Endothelial cell of umbilical vein (primary cell): ENCODE results near the gene ABHD10. TPM values are rescaled to one million over a fixed set of nuclear protein-coding genes. Genes with fewer than 3 reads are reported as not detected.

ENCODE experiments used
- BruUV-seq: library from RNA; stranded (reverse); fragments of 400-500 nt; replicated peaks from 2 replicates; lab custom pipeline; 2021; lab: Mats Ljungman, UMichigan
- CTCF ChIA-PET: fragments of 300-600, 350-600 bp; sonication (Branson Sonifier 250); formaldehyde crosslinking; loops from one replicate; lab custom pipeline; 2021; ENCODE audit warnings: antibody characterized with exemption, inconsistent platforms; lab: Charles Lee
- POLR2A ChIA-PET: fragments of 300-600, 350-600 bp; sonication (Branson Sonifier 250); formaldehyde crosslinking; loops from one replicate; lab custom pipeline; 2021; ENCODE audit warnings: antibody characterized with exemption, inconsistent platforms; lab: Charles Lee
- DNase-seq: peaks from one replicate; pipeline ENCODE4 v3.0.0-alpha.2; 2011; ENCODE audit warnings: low read depth, low spot score
- FAIRE-seq: peaks from 2 replicates; lab custom pipeline; 2011; peaks lifted over from hg19 to GRCh38; lab: Jason Lieb, UNC
- H2AFZ ChIP-seq: 2 replicates; pipeline ENCODE4 v1.6.0; 2012; ENCODE audit warnings: low read depth, low read length, control low read depth, inconsistent platforms
- H3K27ac ChIP-seq: 2 replicates; pipeline ENCODE4 v1.5.1; 2011; ENCODE audit warnings: low read depth, mild to moderate bottlenecking, control low read depth, low read length, moderate library complexity; ENCODE audit not compliant: insufficient read depth
- H3K27me3 ChIP-seq, 2 experiments: 2 replicates each; pipeline versions ENCODE4 v1.6.0 to v1.6.1; 2011; ENCODE audit warnings: low read length in 2 of 2, mixed read lengths in 1 of 2; ENCODE audit not compliant: control insufficient read depth in 2 of 2, insufficient read depth in 2 of 2
- H3K36me3 ChIP-seq, 2 experiments: 2 replicates in 1 of 2; 3 replicates in 1 of 2; pipeline ENCODE4 v1.5.1; 2011; ENCODE audit warnings: low read length in 2 of 2, mild to moderate bottlenecking in 1 of 2, moderate library complexity in 1 of 2; ENCODE audit not compliant: control insufficient read depth in 2 of 2, insufficient read depth in 2 of 2; ENCODE audit errors: extremely low read depth in 1 of 2
- H3K4me1 ChIP-seq: 3 replicates; pipeline ENCODE4 v1.5.1; 2011; ENCODE audit warnings: mild to moderate bottlenecking, low read length; ENCODE audit not compliant: control insufficient read depth, insufficient read depth; ENCODE audit errors: extremely low read depth
- H3K4me2 ChIP-seq: 2 replicates; pipeline ENCODE4 v1.6.1; 2011; ENCODE audit warnings: low read length, control low read depth, mixed read lengths; ENCODE audit not compliant: insufficient read depth
- H3K4me3 ChIP-seq, 3 experiments: fragments of 200-600 bp in 1 of 3; sonication (generic), shearing (Covaris generic) in 1 of 3; replicated peaks in 1 of 3; 2 replicates each; pipeline ENCODE4 v1.5.1; 2011 to 2016; ENCODE audit warnings: control low read depth in 3 of 3, low read length in 3 of 3, mild to moderate bottlenecking in 2 of 3, inconsistent platforms in 1 of 3, low read depth in 1 of 3, moderate library complexity in 1 of 3; ENCODE audit not compliant: insufficient read depth in 1 of 3
- H3K79me2 ChIP-seq: 2 replicates; pipeline ENCODE4 v1.6.0; 2012; ENCODE audit warnings: low read length, inconsistent platforms; ENCODE audit not compliant: control insufficient read depth, insufficient read depth
- H3K9ac ChIP-seq: replicated peaks from 2 replicates; pipeline ENCODE3; 2011; ENCODE audit warnings: low read length, control low read depth; ENCODE audit not compliant: insufficient read depth; ENCODE audit errors: extremely low read depth
- H3K9me1 ChIP-seq: replicated peaks from 3 replicates; pipeline ENCODE4 v1.6.0; 2011; ENCODE audit warnings: mild to moderate bottlenecking, low read length; ENCODE audit not compliant: control insufficient read depth, insufficient read depth; ENCODE audit errors: extremely low read depth
- H3K9me3 ChIP-seq: replicated peaks from 2 replicates; pipeline ENCODE4 v1.5.1; 2012; ENCODE audit warnings: low read length, inconsistent platforms; ENCODE audit not compliant: control insufficient read depth, insufficient read depth
- H4K20me1 ChIP-seq: replicated peaks from 2 replicates; pipeline ENCODE3; 2011; ENCODE audit warnings: mild to moderate bottlenecking, low read length; ENCODE audit not compliant: control insufficient read depth, insufficient read depth; ENCODE audit errors: extremely low read depth
- EZH2 ChIP-seq: IDR thresholded peaks from 2 replicates; pipeline ENCODE4 v1.6.1; 2012; ENCODE audit warnings: borderline replicate concordance, low read depth, mild to moderate bottlenecking, moderate library complexity, low read length, inconsistent platforms; ENCODE audit not compliant: severe bottlenecking
- FOS ChIP-seq: IDR thresholded peaks from 2 replicates; pipeline ENCODE4 v1.6.1; 2011; ENCODE audit warnings: mild to moderate bottlenecking, low read length, moderate library complexity, borderline replicate concordance; ENCODE audit not compliant: insufficient read depth
- GATA2 ChIP-seq: IDR thresholded peaks from 2 replicates; pipeline ENCODE4 v1.7.0; 2011; ENCODE audit warnings: low read depth, mild to moderate bottlenecking, moderate library complexity, mixed read lengths, low read length; ENCODE audit not compliant: insufficient read length, insufficient read depth
- JUN ChIP-seq: IDR thresholded peaks from 2 replicates; pipeline ENCODE4 v1.6.1; 2011; ENCODE audit warnings: borderline replicate concordance, low read depth; ENCODE audit not compliant: insufficient read length, insufficient read depth
- MAX ChIP-seq: IDR thresholded peaks from 2 replicates; pipeline ENCODE4 v1.6.1; 2011; ENCODE audit not compliant: insufficient read depth, insufficient read length
- MYC ChIP-seq: IDR thresholded peaks from one replicate; pipeline ENCODE4 v1.6.1; 2011; ENCODE audit warnings: mild to moderate bottlenecking, low read depth, low read length
- POLR2A ChIP-seq: IDR thresholded peaks from 2 replicates; pipeline ENCODE4 v1.6.1; 2012; ENCODE audit warnings: low read depth, mild to moderate bottlenecking, control low read depth, low read length
- POLR2AphosphoS5 ChIP-seq: IDR thresholded peaks from 2 replicates; pipeline ENCODE4 v1.6.1; 2012; ENCODE audit warnings: low read depth, mild to moderate bottlenecking, control low read depth, low read length, moderate library complexity; ENCODE audit not compliant: insufficient read depth
- dilution Hi-C: fragments of 300-500 bp; cut with MboI; formaldehyde crosslinking; loops from one replicate; pipeline ENCODE4 v1.15.0; 2019; ENCODE audit warnings: low sequenced_read_pairs; ENCODE audit not compliant: extremely low pct_ligation_motif_present
- intact Hi-C: fragments of 100-400 bp; cut with micrococcal nuclease; formaldehyde crosslinking; loops from one replicate; pipeline ENCODE4 v1.10.0; 2022
- polyA plus RNA-seq, 4 experiments: library from polyadenylated mRNA; depleted of rRNA in 3 of 4; stranded (reverse) in 3 of 4; unstranded in 1 of 4; fragments of >200 nt; gene quantifications; 2 replicates each; pipeline versions ENCODE4 v1.2.1 to v1.2.3, GENCODE V29; 2011 to 2012; ENCODE audit warnings: missing spikeins in 1 of 4
- total RNA-seq: library from RNA; stranded (reverse); gene quantifications from 2 replicates; pipeline ENCODE4 v1.2.3, GENCODE V29; 2021
- TF ChIP-seq, protein P1 (sequence below), 2 donors: IDR thresholded peaks; 1 replicate in 1 of 2; 2 replicates in 1 of 2; pipeline ENCODE4 v1.5.1; 2011; ENCODE audit warnings: low read length in 2 of 2, mild to moderate bottlenecking in 2 of 2, moderate library complexity in 2 of 2, control low read depth in 1 of 2, inconsistent platforms in 1 of 2, low read depth in 1 of 2; ENCODE audit not compliant: insufficient read depth in 1 of 2; ENCODE audit errors: extremely low read depth in 1 of 2

The ABHD10 gene
- total and polyA plus RNA-seq, 2 donors (not counting 3 experiments of a cell fraction or from before 2014, with no cell fraction given): 10.0 to 37.0 TPM

- H4K20me1 ChIP-seq: no peaks in the 10 kb centered on the region
- intact Hi-C loops: no loop called here
- dilution Hi-C loops: no loop called here
- POLR2A ChIA-PET: no interaction called here
- peaks cover 0 to 2% of the 10 kb centered on the region in 2 experiments for H3K27me3 ChIP-seq
- H3K9ac ChIP-seq: no peak overlapping the region
- no peaks in the 10 kb centered on the region for H3K79me2 ChIP-seq
- FAIRE-seq (no peak), DNase-seq (no peak)
- H3K4me1 ChIP-seq: no peaks in the 10 kb centered on the region
- no peak overlapping the region for H3K4me3 ChIP-seq
- no TSS peak for BruUV-seq
- H3K4me2 ChIP-seq: no peak overlapping the region
- no peak overlapping the region for H2AFZ ChIP-seq
- no peaks in the 10 kb centered on the region for H3K9me1 ChIP-seq
- no peaks in the 10 kb centered on the region for H3K9me3 ChIP-seq
- no peak overlapping the region for H3K27ac ChIP-seq
- no peaks in the 10 kb centered on the region for H3K36me3 ChIP-seq
- CTCF ChIA-PET: interaction anchor here (2.5 to 4.0 kb wide), 2 partner anchors 11 to 19 kb away, joined by 13 to 16 read pairs; no protein-coding TSS in a partner anchor
- TF ChIP-seq, protein P1, sequence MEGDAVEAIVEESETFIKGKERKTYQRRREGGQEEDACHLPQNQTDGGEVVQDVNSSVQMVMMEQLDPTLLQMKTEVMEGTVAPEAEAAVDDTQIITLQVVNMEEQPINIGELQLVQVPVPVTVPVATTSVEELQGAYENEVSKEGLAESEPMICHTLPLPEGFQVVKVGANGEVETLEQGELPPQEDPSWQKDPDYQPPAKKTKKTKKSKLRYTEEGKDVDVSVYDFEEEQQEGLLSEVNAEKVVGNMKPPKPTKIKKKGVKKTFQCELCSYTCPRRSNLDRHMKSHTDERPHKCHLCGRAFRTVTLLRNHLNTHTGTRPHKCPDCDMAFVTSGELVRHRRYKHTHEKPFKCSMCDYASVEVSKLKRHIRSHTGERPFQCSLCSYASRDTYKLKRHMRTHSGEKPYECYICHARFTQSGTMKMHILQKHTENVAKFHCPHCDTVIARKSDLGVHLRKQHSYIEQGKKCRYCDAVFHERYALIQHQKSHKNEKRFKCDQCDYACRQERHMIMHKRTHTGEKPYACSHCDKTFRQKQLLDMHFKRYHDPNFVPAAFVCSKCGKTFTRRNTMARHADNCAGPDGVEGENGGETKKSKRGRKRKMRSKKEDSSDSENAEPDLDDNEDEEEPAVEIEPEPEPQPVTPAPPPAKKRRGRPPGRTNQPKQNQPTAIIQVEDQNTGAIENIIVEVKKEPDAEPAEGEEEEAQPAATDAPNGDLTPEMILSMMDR (IDR thresholded peaks at IDR 0.05; ENCODE audit: extremely low read depth in 1 of 2, insufficient read depth in 1 of 2, low read depth in 1 of 2, low read length in 2 of 2): no peak
- TF ChIP-seq JUN (no peak), POLR2AphosphoS5 (no peak), MAX (no peak)
These were observed 53.4 kb downstream of the ABHD10 start for GRCh38 chr3:112032098-112032731.

- no peaks in the 10 kb centered on the region for H3K9me3 ChIP-seq
- no peaks in the 10 kb centered on the region for H3K27me3 ChIP-seq
- FAIRE-seq (no peak), DNase-seq (no peak)
- no peak within 1 kb of the TSS for H3K4me2 ChIP-seq
- BruUV-seq: no TSS peak
- H3K4me1 ChIP-seq: no peaks in the 10 kb centered on the region
- no peak within 1 kb of the TSS for H2AFZ ChIP-seq
- H3K9ac ChIP-seq: no peak within 1 kb of the TSS
- H3K4me3 ChIP-seq: no peak within 1 kb of the TSS
- TF ChIP-seq GATA2 (no peak), FOS (no peak), POLR2AphosphoS5 (no peak), JUN (no peak), EZH2 (no peak), MAX (no peak), POLR2A (no peak), MYC (no peak)
- TF ChIP-seq, protein P1 (IDR thresholded peaks at IDR 0.05; ENCODE audit: extremely low read depth in 1 of 2, insufficient read depth in 1 of 2, low read depth in 1 of 2, low read length in 2 of 2): no peak
- no peaks in the 10 kb centered on the region for H3K79me2 ChIP-seq
- ChIA-PET CTCF (interaction anchor here (1.2 to 4.0 kb wide), 2 partner anchors 8 to 21 kb away, joined by 5 to 16 read pairs; no protein-coding TSS in a partner anchor), POLR2A (no interaction called here)
- no peaks in the 10 kb centered on the region for H3K9me1 ChIP-seq
- H3K27ac ChIP-seq: no peak within 1 kb of the TSS
- H4K20me1 ChIP-seq: no peaks in the 10 kb centered on the region
- intact Hi-C loops: no loop called here
- H3K36me3 ChIP-seq: no peaks in the 10 kb centered on the region
- dilution Hi-C loops: no loop called here
These were observed 55.6 kb downstream of the ABHD10 start, which contains the start of gene TMPRSS7 for GRCh38 chr3:112034436-112034835. TMPRSS7 (plus strand) TSS chr3:112034736; CDS start chr3:112034846, 110 bp downstream.
